MCF 10A (cell line): ENCODE measurements around the gene ERAP2. TPM values are rescaled to one million over a fixed set of nuclear protein-coding genes. Genes with fewer than 3 reads are reported as not detected.

Experiments used
- BruUV-seq: library from RNA; stranded (reverse); fragments of 400-500 nt; replicated peaks from 2 replicates; lab custom pipeline; 2021; lab: Mats Ljungman, UMichigan
- CTCF ChIA-PET: fragments of 300-600 bp; sonication (Branson Sonifier 250); formaldehyde crosslinking; extraction: SDS; loops from one replicate; lab custom pipeline; 2021; ENCODE audit warnings: antibody characterized with exemption, inconsistent platforms; lab: Yijun Ruan, JAX
- POLR2A ChIA-PET: fragments of 300-600, 350-650 bp; sonication (Branson Sonifier 250); formaldehyde crosslinking; extraction: SDS; loops from one replicate; lab custom pipeline; 2020; ENCODE audit warnings: antibody characterized with exemption, inconsistent platforms; lab: Yijun Ruan, JAX
- DNase-seq: peaks from one replicate; pipeline ENCODE4 v3.0.0-alpha.2; 2018; ENCODE audit not compliant: unreplicated experiment
- H3K27ac Mint-ChIP-seq: one replicate; pipeline ENCODE4 v1.8.0; 2022; ENCODE audit warnings: mild to moderate bottlenecking, low read depth, mixed read lengths; ENCODE audit not compliant: unreplicated experiment
- H3K27me3 Mint-ChIP-seq: one replicate; pipeline ENCODE4 v1.8.0; 2022; ENCODE audit warnings: mixed read lengths; ENCODE audit not compliant: insufficient read depth, unreplicated experiment
- H3K36me3 Mint-ChIP-seq: one replicate; pipeline ENCODE4 v1.8.0; 2022; ENCODE audit warnings: mild to moderate bottlenecking, moderate library complexity, mixed read lengths; ENCODE audit not compliant: insufficient read depth, unreplicated experiment
- H3K4me1 Mint-ChIP-seq: one replicate; pipeline ENCODE4 v1.8.0; 2022; ENCODE audit warnings: mixed read lengths; ENCODE audit not compliant: insufficient read depth, unreplicated experiment
- H3K4me3 Mint-ChIP-seq: one replicate; pipeline ENCODE4 v1.8.0; 2022; ENCODE audit warnings: mild to moderate bottlenecking, moderate library complexity, mixed read lengths; ENCODE audit not compliant: unreplicated experiment
- H3K9me3 Mint-ChIP-seq: one replicate; pipeline ENCODE4 v1.8.0; 2022; ENCODE audit warnings: mixed read lengths; ENCODE audit not compliant: unreplicated experiment
- intact Hi-C: fragments of 100-400 bp; cut with micrococcal nuclease; formaldehyde crosslinking; loops from 2 replicates; pipeline ENCODE4 v1.14.1; 2022
- total RNA-seq: library from RNA; stranded (reverse); gene quantifications from 2 replicates; pipeline ENCODE4 v1.2.3, GENCODE V29; 2022
- TF ChIP-seq, protein P1 (sequence below): fragments of 200-600 bp; IDR thresholded peaks from one replicate; pipeline ENCODE4 v1.8.0; 2022; ENCODE audit warnings: antibody characterized with exemption, mild to moderate bottlenecking; ENCODE audit not compliant: unreplicated experiment

ERAP2 gene
- total RNA-seq, 1 experiment from 2014 or later, result 2.5 TPM

- intact Hi-C loops, result no loop called here
- H3K27me3 Mint-ChIP-seq, result no peaks in the 10 kb centered on the region
- CTCF ChIA-PET, result interaction anchor here (0.7 to 0.9 kb wide), 3 partner anchors 15 to 240 kb away, joined by 4 to 5 read pairs (median 4); no protein-coding TSS in a partner anchor
- TF ChIP-seq, protein P1, sequence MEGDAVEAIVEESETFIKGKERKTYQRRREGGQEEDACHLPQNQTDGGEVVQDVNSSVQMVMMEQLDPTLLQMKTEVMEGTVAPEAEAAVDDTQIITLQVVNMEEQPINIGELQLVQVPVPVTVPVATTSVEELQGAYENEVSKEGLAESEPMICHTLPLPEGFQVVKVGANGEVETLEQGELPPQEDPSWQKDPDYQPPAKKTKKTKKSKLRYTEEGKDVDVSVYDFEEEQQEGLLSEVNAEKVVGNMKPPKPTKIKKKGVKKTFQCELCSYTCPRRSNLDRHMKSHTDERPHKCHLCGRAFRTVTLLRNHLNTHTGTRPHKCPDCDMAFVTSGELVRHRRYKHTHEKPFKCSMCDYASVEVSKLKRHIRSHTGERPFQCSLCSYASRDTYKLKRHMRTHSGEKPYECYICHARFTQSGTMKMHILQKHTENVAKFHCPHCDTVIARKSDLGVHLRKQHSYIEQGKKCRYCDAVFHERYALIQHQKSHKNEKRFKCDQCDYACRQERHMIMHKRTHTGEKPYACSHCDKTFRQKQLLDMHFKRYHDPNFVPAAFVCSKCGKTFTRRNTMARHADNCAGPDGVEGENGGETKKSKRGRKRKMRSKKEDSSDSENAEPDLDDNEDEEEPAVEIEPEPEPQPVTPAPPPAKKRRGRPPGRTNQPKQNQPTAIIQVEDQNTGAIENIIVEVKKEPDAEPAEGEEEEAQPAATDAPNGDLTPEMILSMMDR, result no peak
- no peak overlapping the region for H3K27ac Mint-ChIP-seq
- H3K9me3 Mint-ChIP-seq, result no peaks in the 10 kb centered on the region
- peaks cover 5% of the 10 kb centered on the region for H3K4me1 Mint-ChIP-seq
- POLR2A ChIA-PET, result interaction anchor here (0.9 to 2.1 kb wide), 3 partner anchors 9 to 47 kb away, joined by 3 to 4 read pairs (median 4); partner anchors contain the start of gene LNPEP
- no peak for DNase-seq
- no TSS peak for BruUV-seq
- no peak overlapping the region for H3K4me3 Mint-ChIP-seq
- no peaks in the 10 kb centered on the region for H3K36me3 Mint-ChIP-seq
Measured at GRCh38 chr5:96924016-96924443, 47.7 kb downstream of the ERAP2 start.

- DNase-seq, result no peak
- intact Hi-C loops, result no loop called here
- no peak overlapping the region for H3K4me3 Mint-ChIP-seq
- TF ChIP-seq, protein P1, result no peak
- no peaks in the 10 kb centered on the region for H3K9me3 Mint-ChIP-seq
- H3K4me1 Mint-ChIP-seq, result peaks cover 5% of the 10 kb centered on the region
- no peaks in the 10 kb centered on the region for H3K27me3 Mint-ChIP-seq
- ChIA-PET POLR2A (no interaction called here), CTCF (interaction anchor here (1.1 kb wide), 1 partner anchor 58 kb away, joined by 4 read pairs; no protein-coding TSS in a partner anchor)
- BruUV-seq, result no TSS peak
- H3K27ac Mint-ChIP-seq, result no peak overlapping the region
- no peaks in the 10 kb centered on the region for H3K36me3 Mint-ChIP-seq
Measured at GRCh38 chr5:96926276-96926675, 50.0 kb downstream of the ERAP2 start.

DNA sequence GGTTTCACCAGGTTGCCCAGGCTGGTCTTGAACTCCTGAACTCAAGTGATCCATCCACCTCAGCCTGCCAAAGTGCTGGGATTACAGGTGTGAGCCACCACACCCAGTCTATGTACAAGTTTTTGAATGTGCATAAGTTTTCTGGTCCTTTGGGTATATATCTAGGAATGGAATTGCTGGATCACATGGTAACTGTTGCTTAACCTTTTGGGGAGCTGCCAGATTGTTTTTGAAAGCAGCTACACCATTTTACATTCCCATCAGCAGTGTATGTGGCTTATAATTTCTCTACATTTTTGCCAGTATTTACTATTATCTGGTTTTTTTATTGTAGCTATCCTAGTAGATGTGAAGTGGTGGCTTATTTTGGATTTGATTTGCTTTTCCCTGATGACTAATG, 50.7 kb downstream of the ERAP2 start:
- Mint-ChIP-seq H3K4me3 (no peak overlapping the region), H3K9me3 (no peaks in the 10 kb centered on the region), H3K27ac (no peak overlapping the region), H3K27me3 (no peaks in the 10 kb centered on the region), H3K4me1 (peaks cover 5% of the 10 kb centered on the region), H3K36me3 (no peaks in the 10 kb centered on the region)
- intact Hi-C loops, result no loop called here
- BruUV-seq, result no TSS peak
- peak; percentile 50 for DNase-seq
- ChIA-PET CTCF (interaction anchor here (0.6 kb wide), 1 partner anchor 63 kb away, joined by 3 read pairs; no protein-coding TSS in a partner anchor), POLR2A (no interaction called here)
- TF ChIP-seq, protein P1, result no peak

DNA sequence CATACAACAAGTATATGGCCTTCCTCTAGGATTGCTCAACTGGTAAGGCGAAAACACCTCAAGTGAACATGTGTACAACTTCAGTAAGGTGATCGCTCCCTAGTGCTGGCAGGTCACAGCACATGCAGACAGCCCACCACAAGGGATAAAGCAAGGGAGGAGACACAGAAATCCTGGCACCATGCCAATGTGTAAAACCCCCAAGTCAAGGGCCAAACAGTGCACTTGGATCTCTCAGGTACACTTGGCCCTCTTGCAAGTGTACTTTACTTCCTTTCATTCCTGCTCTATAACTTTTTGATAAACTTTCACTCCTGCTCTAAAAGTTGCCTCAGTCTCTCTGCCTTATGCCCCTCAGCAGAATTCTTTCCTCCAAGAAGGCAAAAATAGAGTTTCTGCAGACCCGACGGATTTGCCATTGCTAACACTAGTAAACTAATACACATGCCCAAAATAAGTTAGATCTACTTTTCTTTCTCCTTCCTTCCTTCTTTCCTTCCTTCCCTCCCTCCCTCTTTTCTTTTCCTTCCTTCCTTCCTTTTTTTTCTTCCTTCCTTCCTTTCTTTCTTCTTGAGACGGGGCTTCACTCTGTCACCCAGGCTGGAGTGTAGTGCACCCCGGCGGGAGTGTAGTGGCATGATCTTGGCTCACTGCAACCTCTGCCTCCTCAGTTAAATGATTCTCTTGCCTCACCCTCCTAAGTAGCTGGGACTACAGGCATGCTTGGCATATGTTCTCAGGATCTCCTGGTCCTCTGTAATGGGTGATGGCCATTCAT, 52.8 kb downstream of the ERAP2 start:
- DNase-seq, result no peak
- Mint-ChIP-seq H3K27ac (no peak overlapping the region), H3K4me3 (no peak overlapping the region), H3K36me3 (no peaks in the 10 kb centered on the region), H3K4me1 (peaks cover 10% of the 10 kb centered on the region), H3K27me3 (no peaks in the 10 kb centered on the region), H3K9me3 (no peaks in the 10 kb centered on the region)
- ChIA-PET POLR2A (no interaction called here), CTCF (no interaction called here)
- TF ChIP-seq, protein P1, result no peak
- intact Hi-C loops, result no loop called here
- no TSS peak for BruUV-seq
